Bronchus fibroblast of lung (primary cell): Measurements from ENCODE around the gene CDC23. TPM values are rescaled to one million over a fixed set of nuclear protein-coding genes. Genes with fewer than 3 reads are reported as not detected.

Experiments
- total RNA-seq: library from RNA; depleted of rRNA; stranded (reverse); fragments of >200 nt; gene quantifications from 2 replicates; pipeline ENCODE4 v1.2.3, GENCODE V29; 2015

Gene CDC23
- total RNA-seq, result 16.2 and 17.0 TPM in 2 replicates

GRCh38 chr5:138213161-138214029, at the start of gene CDC23:
Gene CDC23, minus strand, starts transcription at chr5:138213323. Its CDS starts 11 bp downstream, at chr5:138213312.

GRCh38 chr5:138178516-138179276, 34.4 kb downstream of the CDC23 start, which contains the start of the genes BRD8 and KIF20A:
Gene BRD8, minus strand, starts transcription at chr5:138178630. Its CDS starts 16 bp downstream, at chr5:138178614.
Gene KIF20A, plus strand, starts transcription at chr5:138179112. Its CDS starts 569 bp downstream, at chr5:138179681.

GRCh38 chr5:138138949-138139780, 74.0 kb downstream of the CDC23 start, which contains the start of gene NME5:
Gene NME5, minus strand, starts transcription at chr5:138139428. Its CDS starts 648 bp downstream, at chr5:138138780.

Other genes with a start within 250 kb of the CDC23 start
- gene FAM13B, start 180.2 kb downstream of the CDC23 start, total RNA-seq, result 1.9 and 4.2 TPM in 2 replicates
- not detected in 2 replicates for gene WNT8A, start 129.3 kb downstream of the CDC23 start, total RNA-seq
- gene NME5, start 73.9 kb downstream of the CDC23 start, total RNA-seq, result 0.84 and 1.6 TPM in 2 replicates
- 30.9 and 31.3 TPM in 2 replicates for gene BRD8, start 34.7 kb downstream of the CDC23 start, total RNA-seq
- 103 and 105 TPM in 2 replicates for gene KIF20A, start 34.2 kb downstream of the CDC23 start, total RNA-seq
- not detected in 2 replicates for gene GFRA3, start 61.3 kb upstream of the CDC23 start, total RNA-seq
- 21.9 and 29.4 TPM in 2 replicates for gene CDC25C, start 118.5 kb upstream of the CDC23 start, total RNA-seq
- 21.3 and 28.6 TPM in 2 replicates for gene FAM53C, start 124.9 kb upstream of the CDC23 start, total RNA-seq
- 18.7 and 21.5 TPM in 2 replicates for gene KDM3B, start 139.4 kb upstream of the CDC23 start, total RNA-seq
- 18.8 and 22.0 TPM in 2 replicates for gene REEP2, start 225.7 kb upstream of the CDC23 start, total RNA-seq